IMR-90 (cell line): Measurements from ENCODE around the gene LGALS1. TPM values are rescaled to one million over a fixed set of nuclear protein-coding genes. Genes with fewer than 3 reads are reported as not detected.

Experiments
- ATAC-seq: fragments of 200-7000 bp; cut with Tn5 transposase; 2 replicates; pipeline ENCODE4 v1.9.1; 2020; ENCODE audit warnings: low read depth, mild to moderate bottlenecking, moderate library complexity
- BruUV-seq: library from RNA; stranded (reverse); fragments of 400-500 nt; replicated peaks from 2 replicates; lab custom pipeline; 2021; lab: Mats Ljungman, UMichigan
- CTCF ChIA-PET: fragments of 300-600 bp; formaldehyde crosslinking; extraction: SDS; loops from one replicate; lab custom pipeline; 2021; ENCODE audit warnings: antibody characterized with exemption; lab: Yijun Ruan, JAX
- POLR2A ChIA-PET: fragments of 300-600 bp; sonication (Branson Sonifier 250); formaldehyde crosslinking; loops from one replicate; lab custom pipeline; 2022; ENCODE audit warnings: antibody characterized with exemption; ENCODE audit not compliant: unreplicated experiment; lab: Charles Lee
- DNase-seq: peaks from one replicate; pipeline ENCODE4 v3.0.0; 2013
- H2AFZ ChIP-seq: replicated peaks from 2 replicates; pipeline ENCODE3; 2013; ENCODE audit warnings: low read length, mild to moderate bottlenecking; ENCODE audit not compliant: poor library complexity
- H2AK5ac ChIP-seq: 2 replicates; pipeline ENCODE4 v1.6.1; 2013; ENCODE audit warnings: low read depth, low read length, inconsistent platforms
- H2AK9ac ChIP-seq: replicated peaks from 2 replicates; pipeline ENCODE3; 2013; ENCODE audit warnings: mild to moderate bottlenecking, low read depth, low read length, moderate library complexity; ENCODE audit not compliant: poor library complexity
- H2BK120ac ChIP-seq: 2 replicates; pipeline ENCODE4 v1.6.1; 2013; ENCODE audit warnings: low read depth, low read length, inconsistent platforms
- H2BK15ac ChIP-seq: 3 replicates; pipeline ENCODE4 v1.6.1; 2013; ENCODE audit warnings: low read depth, low read length, inconsistent platforms
- H2BK20ac ChIP-seq: 2 replicates; pipeline ENCODE4 v1.6.1; 2013; ENCODE audit warnings: low read depth, mild to moderate bottlenecking, inconsistent platforms, low read length, moderate library complexity
- H2BK5ac ChIP-seq: 2 replicates; pipeline ENCODE4 v1.6.1; 2013; ENCODE audit warnings: mild to moderate bottlenecking, low read depth, low read length, inconsistent platforms; ENCODE audit not compliant: poor library complexity, severe bottlenecking
- H3K14ac ChIP-seq: replicated peaks from 2 replicates; pipeline ENCODE4 v1.6.1; 2013; ENCODE audit warnings: low read depth, low read length, inconsistent platforms
- H3K18ac ChIP-seq: 2 replicates; pipeline ENCODE4 v1.6.1; 2013; ENCODE audit warnings: low read depth, low read length, control low read depth
- H3K23ac ChIP-seq: 2 replicates; pipeline ENCODE4 v1.6.1; 2013; ENCODE audit warnings: low read depth, low read length, inconsistent platforms
- H3K27ac ChIP-seq: 2 replicates; pipeline ENCODE4 v1.5.1; 2013; ENCODE audit warnings: mild to moderate bottlenecking, control low read depth, low read length; ENCODE audit not compliant: insufficient read depth
- H3K27me3 ChIP-seq: 2 replicates; pipeline ENCODE4 v1.6.1; 2013; ENCODE audit warnings: low read length; ENCODE audit not compliant: control insufficient read depth, insufficient read depth
- H3K36me3 ChIP-seq: 2 replicates; pipeline ENCODE4 v1.6.1; 2013; ENCODE audit warnings: low read length, mixed read lengths; ENCODE audit not compliant: control insufficient read depth, insufficient read depth
- H3K4ac ChIP-seq: 2 replicates; pipeline ENCODE4 v1.6.1; 2013; ENCODE audit warnings: low read depth, low read length, inconsistent platforms
- H3K4me1 ChIP-seq: 2 replicates; pipeline ENCODE4 v1.6.1; 2013; ENCODE audit warnings: low read length, mixed read lengths; ENCODE audit not compliant: control insufficient read depth, insufficient read depth
- H3K4me2 ChIP-seq: 2 replicates; pipeline ENCODE4 v1.6.1; 2013; ENCODE audit warnings: low read depth, mild to moderate bottlenecking, control low read depth, low read length, moderate library complexity
- H3K4me3 ChIP-seq: 2 replicates; pipeline ENCODE4 v1.5.1; 2013; ENCODE audit warnings: low read depth, mild to moderate bottlenecking, control low read depth, low read length, moderate library complexity; ENCODE audit not compliant: insufficient read depth
- H3K56ac ChIP-seq: 2 replicates; pipeline ENCODE4 v1.6.1; 2013; ENCODE audit warnings: low read length, inconsistent platforms; ENCODE audit not compliant: insufficient read depth; ENCODE audit errors: extremely low read depth
- H3K79me1 ChIP-seq, 2 experiments: 2 replicates each; pipeline ENCODE4 v1.6.1; 2013; ENCODE audit warnings: low read length in 2 of 2, inconsistent platforms in 1 of 2, low read depth in 1 of 2
- H3K9ac ChIP-seq: 2 replicates; pipeline ENCODE4 v1.6.1; 2013; ENCODE audit warnings: low read depth, low read length, control low read depth
- H3K9me1 ChIP-seq: 2 replicates; pipeline ENCODE4 v1.6.1; 2013; ENCODE audit warnings: low read length, inconsistent platforms; ENCODE audit not compliant: insufficient read depth
- H3K9me3 ChIP-seq: 2 replicates; pipeline ENCODE4 v1.6.1; 2013; ENCODE audit warnings: low read length; ENCODE audit not compliant: control insufficient read depth, insufficient read depth
- H4K20me1 ChIP-seq: 2 replicates; pipeline ENCODE4 v1.6.1; 2013; ENCODE audit warnings: low read length, inconsistent platforms; ENCODE audit not compliant: insufficient read depth
- H4K5ac ChIP-seq: 2 replicates; pipeline ENCODE4 v1.6.1; 2013; ENCODE audit warnings: mild to moderate bottlenecking, low read depth, low read length, control low read depth
- H4K8ac ChIP-seq, 2 experiments: 2 replicates each; pipeline ENCODE4 v1.6.1; 2013; ENCODE audit warnings: low read depth in 2 of 2, low read length in 2 of 2, control low read depth in 1 of 2, inconsistent platforms in 1 of 2
- H4K91ac ChIP-seq: 2 replicates; pipeline ENCODE4 v1.6.1; 2013; ENCODE audit warnings: low read depth, low read length, inconsistent platforms; ENCODE audit not compliant: insufficient read depth
- BHLHE40 ChIP-seq: fragments of 150-350 bp; IDR thresholded peaks from 2 replicates; pipeline ENCODE4 v1.6.1; 2016; ENCODE audit warnings: mild to moderate bottlenecking, low read depth, low read length
- CEBPB ChIP-seq: IDR thresholded peaks from 2 replicates; pipeline ENCODE4 v1.6.1; 2012; ENCODE audit warnings: low read depth, low read length, improper control_type of control experiment
- CHD1 ChIP-seq: IDR thresholded peaks from 2 replicates; pipeline ENCODE4 v1.6.1; 2012; ENCODE audit warnings: low read depth, low read length, improper control_type of control experiment
- CTCF ChIP-seq: conservative IDR thresholded peaks from 2 replicates; pipeline ENCODE4 v1.5.1; 2012; ENCODE audit warnings: mild to moderate bottlenecking, low read depth, low read length, improper control_type of control experiment
- ELK1 ChIP-seq: fragments of 150-350 bp; IDR thresholded peaks from 2 replicates; pipeline ENCODE4 v1.6.1; 2016; ENCODE audit warnings: low read depth, mild to moderate bottlenecking, low read length, moderate library complexity, borderline replicate concordance
- FOS ChIP-seq: fragments of 150-350 bp; IDR thresholded peaks from 2 replicates; pipeline ENCODE4 v1.6.1; 2016; ENCODE audit warnings: low read depth, low read length
- MAFK ChIP-seq: IDR thresholded peaks from 2 replicates; pipeline ENCODE4 v1.6.1; 2012; ENCODE audit warnings: low read depth, low read length, improper control_type of control experiment
- MAZ ChIP-seq: IDR thresholded peaks from 2 replicates; pipeline ENCODE4 v1.6.1; 2012; ENCODE audit warnings: low read depth, mild to moderate bottlenecking, low read length, improper control_type of control experiment, moderate library complexity, borderline replicate concordance
- MXI1 ChIP-seq: IDR thresholded peaks from 2 replicates; pipeline ENCODE4 v1.6.1; 2012; ENCODE audit warnings: low read depth, mild to moderate bottlenecking, low read length, moderate library complexity, borderline replicate concordance
- NFE2L2 ChIP-seq: fragments of 150-350 bp; IDR thresholded peaks from 2 replicates; pipeline ENCODE4 v1.6.1; 2016; ENCODE audit warnings: low read depth, mild to moderate bottlenecking, low read length
- POLR2A ChIP-seq: IDR thresholded peaks from 2 replicates; pipeline ENCODE4 v1.6.1; 2012; ENCODE audit warnings: mild to moderate bottlenecking, low read depth, low read length
- RAD21 ChIP-seq: IDR thresholded peaks from 2 replicates; pipeline ENCODE4 v1.6.1; 2012; ENCODE audit warnings: low read length, improper control_type of control experiment
- RCOR1 ChIP-seq: IDR thresholded peaks from 2 replicates; pipeline ENCODE4 v1.6.1; 2012; ENCODE audit warnings: mild to moderate bottlenecking, low read length, improper control_type of control experiment; ENCODE audit not compliant: insufficient replicate concordance
- RFX5 ChIP-seq: IDR thresholded peaks from 2 replicates; pipeline ENCODE4 v1.8.0; 2012; ENCODE audit warnings: low read depth, mild to moderate bottlenecking, low read length, moderate library complexity
- USF2 ChIP-seq: fragments of 150-350 bp; IDR thresholded peaks from 2 replicates; pipeline ENCODE4 v1.6.1; 2017; ENCODE audit warnings: mild to moderate bottlenecking, antibody characterized with exemption, low read length, low read depth
- WGBS, 2 experiments: methylation state at CpG; one replicate each; pipeline versions ENCODE4 v1.1.5 to v1.1.7; 2013; ENCODE audit warnings: missing lambda C conversion rate in 2 of 2; ENCODE audit not compliant: insufficient read length in 1 of 2; ENCODE audit errors: extremely low coverage in 2 of 2; 5-methylcytosine and 5-hydroxymethylcytosine counted together
- dilution Hi-C: fragments of 300-500 bp; cut with HindIII; formaldehyde crosslinking; loops from one replicate; pipeline ENCODE4 v1.14.3; 2018; ENCODE audit warnings: low sequenced_read_pairs; ENCODE audit not compliant: unreplicated experiment
- in situ Hi-C: fragments of 300-500 bp; cut with MboI; formaldehyde crosslinking; loops from 3 replicates; pipeline ENCODE4 v1.14.3; 2019; ENCODE audit warnings: low sequenced_read_pairs, inconsistent platforms, mixed read lengths
- intact Hi-C: fragments of 100-400 bp; cut with micrococcal nuclease; formaldehyde crosslinking; loops from 2 replicates; pipeline ENCODE4 v1.10.0; 2022
- polyA plus RNA-seq, 3 experiments: library from polyadenylated mRNA; depleted of rRNA; stranded (reverse); fragments of >200 nt; gene quantifications; 2 replicates each; pipeline ENCODE4 v1.2.3, GENCODE V29; 2012; ENCODE audit warnings: low replicate concordance in 1 of 3
- total RNA-seq: library from RNA; depleted of rRNA; stranded (reverse); fragments of >200 nt; gene quantifications from 2 replicates; pipeline ENCODE4 v1.2.3, GENCODE V29; 2012

LGALS1 gene
- total and polyA plus RNA-seq, 2 of the 4 experiments (the other 2 are of a cell fraction), result 11,896 to 15,383 TPM

GRCh38 chr22:37657590-37658132 lies 17.8 kb upstream of the LGALS1 start:
- no peak overlapping the region for H2BK20ac ChIP-seq
- H2BK120ac ChIP-seq, result no peak overlapping the region; the same call in 1 of the 2 replicates
- H3K79me1 ChIP-seq, result peaks cover 17 to 37% of the 10 kb centered on the region in 2 experiments; a peak in 3 of 4 replicates
- H4K20me1 ChIP-seq, result peaks cover 26% of the 10 kb centered on the region
- dilution Hi-C loops, result no loop called here
- H3K4me2 ChIP-seq, result peak overlapping the region; percentile 92
- H2AFZ ChIP-seq, result peak overlapping the region; percentile 95
- peak overlapping the region; percentile 79 for H3K9ac ChIP-seq
- ChIA-PET POLR2A (interaction anchor here (0.7 to 2.0 kb wide), 5 partner anchors 14 to 36 kb away, joined by 3 to 14 read pairs (median 6); partner anchors contain the start of gene LGALS1), CTCF (interaction anchor here (0.6 to 2.6 kb wide), 3 partner anchors 14 to 22 kb away, joined by 4 to 12 read pairs (median 4); partner anchors contain the start of gene LGALS1)
- H3K14ac ChIP-seq, result peak overlapping the region; percentile 80; the same call in 1 of the 2 replicates
- peak overlapping the region; percentile 74; the same call in 1 of the 2 replicates for H3K4ac ChIP-seq
- H3K9me3 ChIP-seq, result no peaks in the 10 kb centered on the region
- ATAC-seq (no peak), DNase-seq (peak; percentile 7)
- H3K23ac ChIP-seq, result no peak overlapping the region
- H3K36me3 ChIP-seq, result peaks cover 14% of the 10 kb centered on the region
- no TSS peak for BruUV-seq
- no peak overlapping the region for H3K18ac ChIP-seq
- WGBS, 2 experiments, result 7% methylated on average over 3 of the region's 6 CpGs; no CpG with 5 or more reads in 1 of the 2 experiments
- H3K27ac ChIP-seq, result peak overlapping the region; percentile 74
- peaks cover 21% of the 10 kb centered on the region for H3K4me1 ChIP-seq
- H3K56ac ChIP-seq, result peak overlapping the region; percentile 67; the same call in 1 of the 2 replicates
- H2BK15ac ChIP-seq, result peak overlapping the region; percentile 95; the same call in 1 of the 3 replicates
- H4K91ac ChIP-seq, result peak overlapping the region; percentile 83; the same call in 1 of the 2 replicates
- H2AK5ac ChIP-seq, result no peak overlapping the region
- H4K8ac ChIP-seq, result peak overlapping the region; percentile 95 to 99
- peak overlapping the region; percentile 91 for H4K5ac ChIP-seq
- H2BK5ac ChIP-seq, result peak overlapping the region; percentile 73
- H3K9me1 ChIP-seq, result peaks cover 11% of the 10 kb centered on the region
- intact Hi-C loops, result no loop called here
- no peaks in the 10 kb centered on the region for H3K27me3 ChIP-seq
- peak overlapping the region; percentile 52 for H3K4me3 ChIP-seq
- peak overlapping the region; percentile 46 for H2AK9ac ChIP-seq
- in situ Hi-C loops, result no loop called here
- TF ChIP-seq RAD21 (no peak), CEBPB (no peak), RFX5 (no peak), CTCF (no peak), POLR2A (no peak), ELK1 (no peak), FOS (no peak), NFE2L2 (no peak), RCOR1 (no peak), BHLHE40 (no peak), MAZ (no peak), CHD1 (no peak), USF2 (no peak), MAFK (no peak), MXI1 (no peak)
